ELR (cell line): ENCODE data around the gene DYNLT2.

Experiments used
- DNase-seq: peaks from one replicate; pipeline ENCODE4 v3.0.0-alpha.2; 2015; ENCODE audit warnings: low read depth

Gene DYNLT2, protein sequence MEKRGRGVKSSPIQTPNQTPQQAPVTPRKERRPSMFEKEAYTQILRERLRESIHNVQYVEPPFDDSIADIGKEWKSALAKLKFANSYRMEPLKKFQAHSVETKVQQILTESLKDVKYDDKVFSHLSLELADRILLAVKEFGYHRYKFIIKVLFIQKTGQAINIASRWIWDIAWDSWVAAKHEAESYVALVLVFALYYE

DNA sequence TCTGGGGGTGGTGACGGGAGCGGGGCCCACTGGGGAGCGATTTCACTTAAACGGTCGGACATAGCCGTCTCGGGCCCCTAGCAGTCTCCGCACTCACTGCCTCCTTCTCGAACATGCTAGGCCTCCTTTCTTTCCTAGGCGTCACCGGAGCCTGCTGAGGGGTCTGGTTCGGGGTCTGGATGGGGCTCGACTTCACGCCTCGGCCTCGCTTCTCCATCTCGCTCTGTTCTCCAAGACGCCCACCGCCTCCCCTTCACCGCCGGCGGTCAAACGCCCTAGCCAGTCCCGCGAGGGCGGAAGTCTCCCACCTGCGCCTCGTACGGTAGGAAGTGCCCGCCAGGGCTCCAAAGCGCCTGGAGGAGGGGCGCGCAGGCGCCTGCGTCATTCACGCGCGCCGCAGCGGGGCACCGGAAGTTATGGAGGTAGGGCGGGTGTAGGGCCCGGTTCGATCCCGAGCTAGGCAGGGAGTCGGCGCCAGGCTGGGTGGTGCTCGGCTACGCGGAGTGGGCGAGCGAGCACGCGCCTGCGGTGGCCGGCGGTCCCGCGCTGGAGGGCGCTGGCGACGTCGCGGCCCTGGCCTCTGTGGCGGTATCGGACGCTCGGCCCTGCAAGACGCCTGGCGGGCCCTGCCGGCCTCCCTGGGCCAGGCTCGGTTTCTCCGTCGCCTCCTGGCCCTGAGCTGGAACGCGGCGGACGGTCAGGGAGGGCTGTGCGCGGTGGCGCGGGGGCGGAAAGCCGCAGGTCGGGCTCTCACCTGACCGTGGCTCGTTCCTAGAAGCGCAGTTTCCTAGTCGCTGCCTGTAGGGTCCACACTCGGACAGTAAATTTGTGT is at the start of gene DYNLT2, which contains the start of gene ERMARD:
Gene DYNLT2 (minus strand): TSS at position 331 of the 832 bp plus-strand sequence. CDS start 114 bp downstream, at position 217.
Gene ERMARD (plus strand): TSS at position 381 of the 832 bp plus-strand sequence. CDS start 36 bp downstream, at position 417.
- peak; percentile 96 for DNase-seq

DNA sequence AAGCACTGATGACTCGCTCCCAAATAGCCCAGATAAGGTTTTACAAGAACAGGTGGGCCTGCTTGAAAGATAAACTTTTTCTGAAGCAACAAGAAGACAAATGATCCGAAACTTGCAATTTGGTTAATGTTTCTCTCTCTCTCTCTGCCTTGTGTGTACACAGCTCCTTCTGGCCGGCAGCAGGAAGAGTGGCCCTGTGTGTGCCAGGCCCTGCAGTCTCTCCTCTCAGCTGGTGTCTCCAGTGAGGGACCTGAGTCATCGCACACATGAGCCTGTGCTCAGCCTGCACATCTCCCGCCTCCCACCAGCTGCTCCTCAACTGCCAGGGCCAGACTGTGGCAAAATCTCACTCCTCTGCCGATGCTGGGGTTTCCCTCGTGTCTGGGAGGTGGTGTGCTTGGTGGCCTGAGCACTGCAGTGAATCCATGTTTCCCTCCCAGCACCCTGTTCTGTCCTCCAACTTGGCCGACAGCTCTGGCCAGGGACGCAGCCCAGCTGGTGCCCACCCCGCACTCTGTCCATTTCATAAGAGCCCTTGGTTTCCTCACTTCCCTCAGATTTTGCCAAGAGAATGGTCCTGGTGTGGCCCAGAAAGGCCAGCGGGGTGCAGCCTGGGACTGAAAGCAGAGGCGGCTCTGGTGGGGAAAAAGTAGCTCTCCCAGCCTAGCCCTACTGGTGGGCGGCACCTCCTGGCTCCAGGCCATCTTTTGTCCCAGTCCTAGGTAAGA is 49.5 kb upstream of the DYNLT2 start:
- peak; percentile 48 for DNase-seq

DNA sequence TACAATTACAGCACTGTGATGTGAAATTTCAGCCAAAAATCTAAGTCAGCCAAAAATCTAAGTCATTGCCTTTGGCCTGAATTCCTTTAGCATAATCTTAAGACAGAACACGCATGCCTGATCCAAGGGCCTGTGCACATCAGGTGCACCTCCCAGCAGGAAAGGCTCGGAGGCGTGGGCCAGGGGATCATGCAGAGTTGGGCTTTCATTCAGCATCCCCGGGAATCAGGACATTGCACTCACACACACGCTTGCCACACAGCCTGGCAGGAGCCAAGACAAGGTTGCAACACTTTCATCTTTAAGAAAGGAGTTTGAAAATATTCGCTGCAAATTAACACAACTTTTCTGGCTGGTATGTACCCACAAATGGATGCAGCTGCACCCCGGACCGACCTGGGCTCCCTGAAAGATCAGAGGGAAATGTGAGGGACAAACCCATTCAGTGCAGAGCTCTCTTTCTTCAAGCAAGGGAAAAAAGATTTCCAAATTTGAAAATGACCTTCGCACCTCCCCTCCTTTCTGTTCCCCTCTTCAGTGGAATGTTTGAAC is 48.8 kb upstream of the DYNLT2 start:
- no peak for DNase-seq

DNA sequence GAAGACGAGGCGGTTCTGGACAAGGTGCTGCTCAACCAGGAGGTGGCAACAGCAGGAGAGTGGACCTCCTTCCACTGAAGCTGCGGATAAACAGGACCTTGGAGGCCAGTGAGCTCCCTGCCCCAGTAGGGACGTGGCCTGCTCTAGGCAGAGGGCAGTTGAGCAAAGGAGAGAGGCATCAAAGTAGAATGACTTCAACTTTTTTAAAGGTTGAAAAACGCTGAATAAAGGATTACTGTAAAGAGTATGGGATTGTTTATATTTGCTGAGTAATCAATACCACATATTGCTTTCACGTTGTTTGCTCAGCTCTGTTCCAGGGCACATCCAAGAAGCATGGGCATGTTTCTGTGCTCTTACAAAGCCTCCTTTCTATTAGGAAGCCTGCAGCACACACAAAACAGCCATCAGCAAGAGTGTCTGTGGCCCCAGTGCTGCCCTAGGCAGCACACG is 48.1 kb upstream of the DYNLT2 start:
- no peak for DNase-seq

DNA sequence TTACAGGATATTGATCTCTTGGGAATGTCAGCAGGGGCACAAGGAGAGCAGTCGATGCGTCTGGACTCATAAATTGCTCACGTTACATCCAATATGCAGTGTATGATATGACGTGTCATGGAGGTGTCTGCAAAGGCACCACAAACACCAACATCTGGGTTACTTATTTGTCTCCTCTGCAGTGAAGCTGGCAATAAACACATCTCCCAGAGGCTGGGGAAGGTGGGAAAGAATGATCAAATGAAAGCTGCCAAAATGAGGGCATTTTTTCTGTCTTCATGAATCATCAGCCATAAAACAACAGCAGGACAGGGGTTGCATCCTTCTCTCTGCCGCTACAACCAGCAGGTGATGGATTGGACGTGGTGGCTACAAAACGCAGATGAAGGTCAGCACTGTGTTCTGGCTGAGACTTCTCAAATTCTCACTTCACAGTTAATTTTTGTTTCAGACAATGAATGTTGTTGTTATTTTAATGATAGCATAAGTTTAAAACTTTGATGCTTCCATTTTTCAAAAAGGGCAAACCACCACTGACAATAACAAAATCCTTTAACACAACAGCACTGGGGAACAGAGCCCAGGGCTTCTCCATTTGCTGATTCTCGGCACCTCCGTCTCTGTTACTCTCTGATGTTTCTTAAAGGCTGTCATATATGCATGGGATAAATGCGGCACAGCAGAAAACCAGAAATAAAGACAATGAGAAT is 47.5 kb upstream of the DYNLT2 start:
- DNase-seq = no peak

DNA sequence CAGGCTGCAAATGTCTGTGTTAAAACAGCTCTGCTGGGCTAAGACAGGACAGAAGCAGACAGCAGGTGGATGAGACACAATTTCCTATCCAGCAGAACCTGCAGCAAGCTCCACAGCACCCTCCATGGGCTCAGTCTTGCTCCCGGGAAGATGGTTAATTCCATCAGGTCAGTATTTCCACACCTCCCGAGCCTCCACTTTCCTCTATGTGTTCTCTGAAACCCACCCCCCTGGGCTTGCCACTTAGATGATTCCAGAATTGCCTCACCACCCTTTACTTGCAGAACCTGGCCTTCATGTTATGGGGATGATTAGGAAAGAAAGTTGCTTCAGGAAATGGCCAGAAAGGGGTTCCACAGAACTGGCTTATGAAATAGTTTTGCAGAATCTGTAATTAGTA is 43.8 kb upstream of the DYNLT2 start:
- DNase-seq = no peak

DNA sequence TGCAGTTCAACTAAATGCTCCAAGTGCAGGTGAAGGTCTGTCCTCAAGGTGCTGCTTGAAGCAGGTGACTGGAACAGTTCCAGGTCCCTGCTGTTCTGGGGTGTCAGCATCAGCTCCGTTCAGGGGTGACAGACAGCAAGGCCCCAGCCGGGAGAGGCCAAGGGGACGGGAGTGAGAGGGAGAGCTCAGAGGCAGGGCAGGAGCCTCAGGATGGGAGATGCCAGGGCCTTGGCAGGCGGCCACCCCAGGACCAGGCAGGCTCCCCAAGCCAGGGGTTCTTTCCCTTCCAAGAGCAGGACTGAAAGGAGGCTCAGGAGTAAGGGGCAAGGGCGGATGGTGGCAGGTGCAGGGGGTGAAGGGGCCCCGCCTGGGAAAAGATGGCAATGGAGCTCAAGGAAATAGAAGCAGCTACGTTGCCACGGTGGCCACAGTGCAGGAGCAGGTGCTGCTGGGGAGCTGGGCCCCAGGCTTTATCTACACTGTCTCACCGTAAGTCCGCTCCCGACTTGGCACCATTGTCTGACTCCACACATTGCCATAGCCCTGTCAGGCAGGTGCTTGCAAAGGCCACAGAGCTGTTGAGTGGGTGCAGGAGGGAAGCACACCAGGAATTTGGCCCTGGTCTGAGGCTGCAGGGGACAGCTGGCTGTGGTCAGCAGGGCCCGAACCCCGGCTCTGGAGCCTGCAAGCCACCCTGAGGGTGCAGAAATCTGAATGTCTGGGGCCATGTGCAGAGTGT is 43.1 kb upstream of the DYNLT2 start:
- no peak for DNase-seq

DNA sequence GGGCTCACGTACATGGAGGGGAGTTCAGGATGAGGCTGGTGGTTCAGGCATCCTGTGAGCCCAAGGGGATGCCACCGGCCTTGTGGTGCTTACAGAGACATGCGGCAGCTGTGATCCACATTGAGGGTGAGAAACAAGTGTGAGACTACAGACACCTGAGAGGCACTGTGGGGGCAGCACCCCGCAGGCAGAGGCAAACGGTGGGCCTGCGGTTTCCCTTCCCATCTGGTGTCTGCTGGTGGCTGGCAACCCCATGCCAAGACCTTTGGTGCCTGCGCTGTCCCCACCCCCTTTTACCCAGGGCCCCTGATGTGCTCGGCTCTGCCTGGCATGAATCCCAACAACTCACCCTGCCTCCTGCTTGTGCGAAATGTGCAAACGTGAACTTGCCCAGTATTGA is 42.0 kb upstream of the DYNLT2 start:
- no peak for DNase-seq

DNA sequence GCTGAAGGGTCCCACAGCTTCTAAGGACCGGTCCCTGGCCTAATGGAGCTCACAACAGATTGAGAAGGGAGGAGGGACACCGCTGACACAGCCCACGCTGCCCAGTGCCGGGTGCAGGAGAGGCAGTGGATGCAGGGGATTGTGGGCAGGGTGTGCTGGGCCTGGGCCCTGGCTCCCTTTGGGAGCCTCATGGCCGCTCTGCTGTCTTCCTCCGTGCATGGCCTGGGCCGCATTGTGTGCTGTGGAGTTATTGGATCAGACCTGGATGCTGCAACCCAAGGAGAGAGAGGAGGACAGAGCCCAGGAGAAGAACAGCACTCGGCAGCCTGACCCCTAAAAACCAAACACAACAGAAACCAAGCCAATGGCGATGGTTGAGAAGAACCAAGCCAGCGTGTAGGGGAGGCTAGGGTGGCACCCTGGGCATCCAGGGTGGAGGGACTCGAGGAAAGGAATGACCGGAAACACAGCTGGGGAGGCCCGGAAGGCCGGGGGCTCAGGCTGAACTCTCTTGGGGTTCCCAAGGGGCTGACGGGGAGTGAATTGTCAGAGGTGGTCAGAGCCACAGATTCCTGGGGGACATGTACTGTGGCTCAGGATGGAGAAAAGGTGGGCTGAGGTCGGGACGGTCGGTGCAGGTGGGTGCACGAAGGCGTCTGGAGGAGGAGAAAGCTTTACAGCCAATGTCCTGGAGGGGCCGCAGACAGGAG is 41.1 kb upstream of the DYNLT2 start:
- DNase-seq = no peak

DNA sequence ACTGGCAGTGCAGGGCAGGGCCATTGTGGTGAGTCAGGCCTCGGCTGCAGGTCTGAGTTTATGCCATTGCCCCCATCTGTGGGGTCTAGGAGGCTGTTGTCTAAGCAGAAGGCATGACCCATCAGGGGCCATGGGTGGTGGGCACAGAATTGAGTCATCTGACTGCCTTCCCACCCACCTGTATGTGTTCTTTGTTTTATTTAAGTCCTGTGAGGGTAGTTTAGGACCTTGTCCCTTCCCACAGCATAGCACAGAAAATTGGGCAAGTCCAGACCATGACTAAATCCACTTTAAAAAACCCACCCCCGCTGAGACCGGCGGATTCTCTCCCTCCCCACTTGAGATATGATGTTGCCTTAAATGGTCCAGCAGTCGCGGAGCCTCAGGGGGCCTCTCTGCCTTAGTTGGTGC is 40.4 kb upstream of the DYNLT2 start:
- no peak for DNase-seq

DNA sequence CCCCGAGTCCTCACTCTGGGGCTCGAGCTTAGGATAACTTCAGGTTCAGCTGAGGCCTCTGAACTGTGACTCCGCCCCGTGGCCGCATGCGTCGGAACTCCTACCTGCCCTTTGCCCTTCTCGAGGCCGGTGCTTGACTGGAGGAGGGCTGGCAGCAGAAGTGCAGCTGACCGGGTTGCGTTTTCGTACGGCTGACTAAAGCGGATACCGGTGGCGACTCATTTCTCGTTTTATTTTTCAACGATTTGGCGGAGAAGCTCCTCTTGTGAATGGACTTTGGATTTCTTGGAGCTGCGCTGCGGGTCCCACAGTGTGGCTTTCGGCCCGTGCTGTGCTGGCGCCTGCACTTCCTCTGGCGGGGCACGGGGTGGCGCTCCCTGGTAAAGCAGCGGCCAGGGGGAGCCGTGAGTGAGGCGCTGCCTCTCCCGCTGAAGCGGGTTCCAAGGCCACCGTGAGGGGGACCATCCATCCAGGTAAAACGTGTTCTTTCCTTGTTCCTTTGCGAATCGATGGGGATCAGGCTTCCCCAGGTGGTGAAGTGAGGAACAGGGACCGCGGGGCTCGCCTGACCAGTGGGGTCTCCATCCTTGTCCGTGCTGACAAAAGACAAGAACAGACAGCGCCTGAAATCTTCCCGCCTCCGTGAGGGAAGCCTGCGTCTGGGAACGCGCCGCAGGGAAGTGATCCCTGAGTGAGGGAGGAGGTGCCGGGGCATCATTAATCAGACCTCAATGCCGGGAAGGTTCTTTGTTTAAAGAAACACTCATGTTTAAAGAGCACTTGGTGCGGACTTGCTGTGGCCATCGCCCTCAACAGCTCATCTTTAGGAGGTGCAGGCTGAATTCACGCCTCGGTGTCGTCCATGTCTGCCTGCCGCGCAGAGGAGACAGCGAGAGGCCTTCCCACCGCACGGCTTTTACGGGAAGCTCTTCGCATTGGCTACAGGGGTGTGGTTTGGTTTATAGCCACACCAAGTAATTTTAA is 38.9 kb upstream of the DYNLT2 start:
- DNase-seq = peak; percentile 80

DNA sequence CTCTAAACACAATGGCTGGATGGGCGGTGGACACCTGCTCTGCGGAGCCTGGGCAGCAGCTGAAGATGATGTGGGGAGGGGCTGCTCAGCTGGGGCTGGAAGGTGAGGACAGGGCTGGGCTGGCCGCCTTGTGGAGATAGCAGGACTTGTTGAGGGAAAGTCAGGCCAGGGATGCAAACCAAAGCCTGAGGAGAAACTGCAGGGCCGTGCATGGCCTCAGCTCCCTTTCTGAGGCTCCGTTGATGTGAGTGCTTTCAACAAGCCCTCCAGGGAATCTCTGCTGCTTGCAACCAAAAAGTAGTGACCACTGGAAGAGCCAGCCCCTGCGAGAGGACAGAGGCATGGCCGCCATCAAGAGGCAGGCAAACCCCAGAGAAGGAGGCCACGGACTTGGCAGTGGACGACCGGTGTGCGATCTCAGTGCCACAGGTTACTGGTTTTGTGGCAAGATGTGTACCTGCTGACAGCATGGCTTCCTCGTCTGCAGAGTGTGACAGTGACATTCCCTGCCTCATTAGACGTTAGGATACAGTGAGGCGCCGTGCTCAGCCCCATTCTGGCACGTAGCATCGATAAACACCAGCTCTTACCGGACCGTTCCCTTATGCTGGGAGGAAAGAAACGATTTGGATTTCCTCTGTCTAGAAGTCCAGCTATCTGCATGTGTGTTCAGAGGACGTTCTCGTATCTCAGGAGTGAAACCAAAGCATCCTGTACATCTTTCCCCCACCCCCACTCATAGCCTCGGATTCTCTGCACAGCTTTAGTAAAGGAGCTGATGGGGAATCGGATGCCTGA is 38.0 kb upstream of the DYNLT2 start:
- no peak for DNase-seq

DNA sequence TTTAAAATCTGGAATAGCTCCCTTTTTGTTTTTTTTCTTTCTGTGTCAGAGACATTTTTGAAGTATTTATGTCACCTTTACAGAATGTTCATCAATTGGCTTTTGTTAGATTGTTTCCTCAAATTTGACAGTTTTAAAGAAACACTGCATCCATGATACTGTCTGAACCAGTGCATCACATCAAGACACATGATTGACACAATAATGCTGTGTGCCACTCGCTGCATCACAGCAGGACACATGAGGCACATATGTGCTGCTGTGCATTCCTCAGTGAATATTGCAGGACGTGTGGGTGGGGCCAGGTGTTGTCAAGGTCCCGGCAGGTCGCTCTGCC is 37.4 kb upstream of the DYNLT2 start:
- DNase-seq = no peak

DNA sequence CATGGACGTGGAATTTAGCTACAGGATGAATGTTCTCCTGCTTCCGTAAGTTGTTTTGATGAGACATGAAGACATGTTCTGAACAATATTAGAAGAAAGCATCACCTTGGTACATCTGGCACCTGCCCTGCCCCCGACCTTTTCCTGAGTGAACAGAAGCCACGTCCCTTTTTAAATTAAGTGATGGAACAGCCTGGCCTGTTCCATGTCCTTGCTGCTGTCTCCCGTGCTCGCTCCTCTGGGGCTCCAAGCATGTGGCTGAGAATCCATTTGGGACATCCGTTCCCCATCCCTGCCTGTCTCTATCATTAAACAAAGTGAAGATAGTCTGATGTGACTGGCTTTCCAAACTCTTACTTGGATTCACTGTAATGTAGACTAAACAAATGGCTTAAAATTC is 36.4 kb upstream of the DYNLT2 start:
- no peak for DNase-seq

DNA sequence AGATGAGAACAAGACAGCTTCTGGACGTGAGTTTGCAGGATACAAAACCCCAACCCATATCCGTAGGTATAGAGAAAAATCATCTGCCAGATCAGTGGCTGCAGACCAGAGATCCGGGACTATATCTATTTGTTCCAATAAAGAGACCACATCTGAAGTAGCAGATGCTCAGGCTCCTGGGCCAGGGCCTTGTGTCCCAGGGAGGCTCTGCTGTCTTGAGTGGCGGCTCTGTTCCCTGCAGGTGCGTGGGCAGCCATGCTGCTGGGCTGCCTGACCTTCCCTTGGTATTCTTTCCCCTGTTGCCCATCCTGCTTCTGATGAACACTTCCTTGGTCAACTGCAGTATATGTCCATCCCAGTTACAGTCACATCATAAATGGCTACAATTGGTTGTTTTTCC is 35.0 kb upstream of the DYNLT2 start:
- no peak for DNase-seq

DNA sequence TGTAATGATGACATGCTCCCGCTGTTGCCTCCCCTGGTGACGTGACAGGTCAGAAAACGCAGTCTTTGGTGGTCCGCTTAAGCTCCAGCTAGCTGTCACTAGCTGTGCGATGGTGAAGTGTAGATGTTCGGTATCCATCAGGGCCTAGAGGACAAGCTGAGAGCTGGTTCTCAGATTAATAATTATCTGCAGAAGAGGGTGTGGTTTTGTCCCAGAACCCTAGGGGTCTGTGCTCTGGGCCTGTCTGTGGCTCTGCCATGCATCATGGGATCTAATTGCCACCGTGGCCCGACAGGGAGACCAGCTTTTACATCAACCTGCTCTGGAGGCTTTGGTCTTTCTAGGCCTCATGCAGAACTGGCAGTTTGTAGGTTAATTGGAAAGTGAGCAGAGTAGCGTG is 34.2 kb upstream of the DYNLT2 start:
- no peak for DNase-seq

DNA sequence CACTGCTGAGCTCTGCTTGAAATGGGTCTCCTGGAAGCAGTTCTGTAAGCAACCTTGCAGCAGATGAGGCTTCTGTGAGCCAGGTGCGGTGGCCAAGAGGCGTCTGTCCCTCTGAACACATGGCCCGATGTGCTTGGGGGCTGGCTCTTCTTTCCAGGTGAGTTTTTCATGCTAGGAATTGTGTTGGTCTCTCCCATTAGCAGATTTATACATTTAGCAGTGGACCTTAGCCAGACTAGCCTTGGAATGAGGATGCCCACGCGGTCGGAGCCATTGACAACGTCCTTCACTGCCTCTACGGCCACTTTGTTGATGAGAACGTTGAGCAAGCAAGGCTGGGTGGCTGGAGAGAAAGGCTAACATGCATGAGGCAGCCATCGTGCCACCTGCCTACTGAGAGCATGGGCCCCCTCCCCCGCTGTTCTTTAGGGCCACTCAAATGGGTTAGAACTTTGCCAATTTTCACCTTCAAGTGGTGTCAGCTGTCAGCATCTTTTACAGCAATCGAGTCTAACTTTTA is 33.5 kb upstream of the DYNLT2 start:
- no peak for DNase-seq
